Measurements from ENCODE around the gene RNFT2.

RNFT2 gene

GRCh38 chr12:116717466-116718437 lies 20.4 kb upstream of the RNFT2 start:
- H3K36me3 ChIP-seq (ENCODE audit: control insufficient read depth, insufficient read depth, low read length): peaks cover 3% of the 10 kb centered on the region
- H3K27ac ChIP-seq (ENCODE audit: low read depth, low read length): no peak overlapping the region
- no peaks in the 10 kb centered on the region for H3K27me3 ChIP-seq (ENCODE audit: control insufficient read depth, insufficient read depth, low read length)
- H3K9ac ChIP-seq (ENCODE audit: low read length): no peak overlapping the region
- peaks cover 23% of the 10 kb centered on the region for H3K4me1 ChIP-seq (ENCODE audit: control insufficient read depth, insufficient read depth, low read length)
- H3K4me3 ChIP-seq (ENCODE audit: low read length): no peak overlapping the region

- Histone ChIP-seq H3K4me3 (ENCODE audit: low read length) (no peak overlapping the region), H3K9ac (ENCODE audit: low read length) (no peak overlapping the region), H3K27me3 (ENCODE audit: control insufficient read depth, insufficient read depth, low read length) (no peaks in the 10 kb centered on the region), H3K27ac (ENCODE audit: low read depth, low read length) (peak overlapping the region; percentile 67), H3K4me1 (ENCODE audit: control insufficient read depth, insufficient read depth, low read length) (peaks cover 23% of the 10 kb centered on the region), H3K36me3 (ENCODE audit: control insufficient read depth, insufficient read depth, low read length) (peaks cover 3% of the 10 kb centered on the region)
These were observed 19.3 kb upstream of the RNFT2 start for GRCh38 chr12:116718655-116719454.

GRCh38 chr12:116719731-116720528 lies 18.2 kb upstream of the RNFT2 start:
- Histone ChIP-seq H3K9ac (ENCODE audit: low read length) (no peak overlapping the region), H3K4me3 (ENCODE audit: low read length) (no peak overlapping the region), H3K27me3 (ENCODE audit: control insufficient read depth, insufficient read depth, low read length) (no peaks in the 10 kb centered on the region), H3K4me1 (ENCODE audit: control insufficient read depth, insufficient read depth, low read length) (peaks cover 23% of the 10 kb centered on the region), H3K27ac (ENCODE audit: low read depth, low read length) (peak overlapping the region; percentile 67), H3K36me3 (ENCODE audit: control insufficient read depth, insufficient read depth, low read length) (peaks cover 3% of the 10 kb centered on the region)

- H3K9ac ChIP-seq (ENCODE audit: low read length): no peak overlapping the region
- no peak overlapping the region for H3K4me3 ChIP-seq (ENCODE audit: low read length)
- no peaks in the 10 kb centered on the region for H3K27me3 ChIP-seq (ENCODE audit: control insufficient read depth, insufficient read depth, low read length)
- H3K27ac ChIP-seq (ENCODE audit: low read depth, low read length): no peak overlapping the region
- H3K36me3 ChIP-seq (ENCODE audit: control insufficient read depth, insufficient read depth, low read length): peaks cover 3% of the 10 kb centered on the region
- peaks cover 23% of the 10 kb centered on the region for H3K4me1 ChIP-seq (ENCODE audit: control insufficient read depth, insufficient read depth, low read length)
These were observed 15.9 kb upstream of the RNFT2 start for GRCh38 chr12:116722245-116722644.

GRCh38 chr12:116726694-116727093 lies 11.4 kb upstream of the RNFT2 start:
- Histone ChIP-seq H3K27ac (ENCODE audit: low read depth, low read length) (no peak overlapping the region), H3K27me3 (ENCODE audit: control insufficient read depth, insufficient read depth, low read length) (no peaks in the 10 kb centered on the region), H3K36me3 (ENCODE audit: control insufficient read depth, insufficient read depth, low read length) (no peaks in the 10 kb centered on the region), H3K4me3 (ENCODE audit: low read length) (no peak overlapping the region), H3K9ac (ENCODE audit: low read length) (no peak overlapping the region), H3K4me1 (ENCODE audit: control insufficient read depth, insufficient read depth, low read length) (no peaks in the 10 kb centered on the region)

- Histone ChIP-seq H3K36me3 (ENCODE audit: control insufficient read depth, insufficient read depth, low read length) (no peaks in the 10 kb centered on the region), H3K9ac (ENCODE audit: low read length) (no peak overlapping the region)
These were observed 10.9 kb upstream of the RNFT2 start for GRCh38 chr12:116727261-116727660.

GRCh38 chr12:116727891-116728290 lies 10.2 kb upstream of the RNFT2 start:
- no peak overlapping the region for H3K9ac ChIP-seq (ENCODE audit: low read length)
- no peak overlapping the region for H3K27ac ChIP-seq (ENCODE audit: low read depth, low read length)
- H3K4me3 ChIP-seq (ENCODE audit: low read length): no peak overlapping the region
- H3K4me1 ChIP-seq (ENCODE audit: control insufficient read depth, insufficient read depth, low read length): no peaks in the 10 kb centered on the region
- H3K27me3 ChIP-seq (ENCODE audit: control insufficient read depth, insufficient read depth, low read length): no peaks in the 10 kb centered on the region
- no peaks in the 10 kb centered on the region for H3K36me3 ChIP-seq (ENCODE audit: control insufficient read depth, insufficient read depth, low read length)

More at GRCh38 chr12:116727261-116727660, 10.9 kb upstream of the RNFT2 start:
- no peak overlapping the region for H3K4me3 ChIP-seq (ENCODE audit: low read length)
- no peaks in the 10 kb centered on the region for H3K27me3 ChIP-seq (ENCODE audit: control insufficient read depth, insufficient read depth, low read length)
- no peak overlapping the region for H3K27ac ChIP-seq (ENCODE audit: low read depth, low read length)
- no peaks in the 10 kb centered on the region for H3K4me1 ChIP-seq (ENCODE audit: control insufficient read depth, insufficient read depth, low read length)

- no peaks in the 10 kb centered on the region for H3K27me3 ChIP-seq (ENCODE audit: control insufficient read depth, insufficient read depth, low read length)
- H3K9ac ChIP-seq (ENCODE audit: low read length): no peak overlapping the region
- H3K4me3 ChIP-seq (ENCODE audit: low read length): no peak overlapping the region
- peaks cover 4% of the 10 kb centered on the region for H3K36me3 ChIP-seq (ENCODE audit: control insufficient read depth, insufficient read depth, low read length)
- no peak overlapping the region for H3K27ac ChIP-seq (ENCODE audit: low read depth, low read length)
- H3K4me1 ChIP-seq (ENCODE audit: control insufficient read depth, insufficient read depth, low read length): peaks cover 5% of the 10 kb centered on the region
These were observed 6.3 kb upstream of the RNFT2 start for GRCh38 chr12:116731801-116732200.

GRCh38 chr12:116734156-116734768 lies 3.9 kb upstream of the RNFT2 start:
- Histone ChIP-seq H3K36me3 (ENCODE audit: control insufficient read depth, insufficient read depth, low read length) (peaks cover 4% of the 10 kb centered on the region), H3K27me3 (ENCODE audit: control insufficient read depth, insufficient read depth, low read length) (no peaks in the 10 kb centered on the region), H3K9ac (ENCODE audit: low read length) (no peak overlapping the region), H3K4me1 (ENCODE audit: control insufficient read depth, insufficient read depth, low read length) (peaks cover 9% of the 10 kb centered on the region), H3K4me3 (ENCODE audit: low read length) (no peak overlapping the region), H3K27ac (ENCODE audit: low read depth, low read length) (no peak overlapping the region)

GRCh38 chr12:116735084-116735483 lies 3.0 kb upstream of the RNFT2 start:
- no peak overlapping the region for H3K9ac ChIP-seq (ENCODE audit: low read length)
- H3K36me3 ChIP-seq (ENCODE audit: control insufficient read depth, insufficient read depth, low read length): peaks cover 4% of the 10 kb centered on the region
- H3K4me3 ChIP-seq (ENCODE audit: low read length): no peak overlapping the region
- no peaks in the 10 kb centered on the region for H3K27me3 ChIP-seq (ENCODE audit: control insufficient read depth, insufficient read depth, low read length)
- H3K4me1 ChIP-seq (ENCODE audit: control insufficient read depth, insufficient read depth, low read length): peaks cover 9% of the 10 kb centered on the region
- no peak overlapping the region for H3K27ac ChIP-seq (ENCODE audit: low read depth, low read length)

- H3K4me1 ChIP-seq (ENCODE audit: control insufficient read depth, insufficient read depth, low read length): peaks cover 9% of the 10 kb centered on the region
- peak overlapping the region; percentile 97 for H3K4me3 ChIP-seq (ENCODE audit: low read length)
- no peak overlapping the region for H3K9ac ChIP-seq (ENCODE audit: low read length)
- H3K36me3 ChIP-seq (ENCODE audit: control insufficient read depth, insufficient read depth, low read length): peaks cover 4% of the 10 kb centered on the region
- no peak overlapping the region for H3K27ac ChIP-seq (ENCODE audit: low read depth, low read length)
- no peaks in the 10 kb centered on the region for H3K27me3 ChIP-seq (ENCODE audit: control insufficient read depth, insufficient read depth, low read length)
These were observed 2.0 kb upstream of the RNFT2 start for GRCh38 chr12:116735951-116736599.
